Astrocyte (in vitro differentiated cells and primary cell): ENCODE data around the gene P2RY12.

Source experiments
- CTCF ChIP-seq: IDR thresholded peaks from 2 replicates; pipeline ENCODE4 v1.5.1; 2011; ENCODE audit warnings: low read depth, mild to moderate bottlenecking, inconsistent platforms, low read length, moderate library complexity; ENCODE audit not compliant: insufficient read depth
- EZH2 ChIP-seq: IDR thresholded peaks from 2 replicates; pipeline ENCODE4 v1.6.1; 2012; ENCODE audit warnings: mild to moderate bottlenecking, low read length, inconsistent platforms; ENCODE audit not compliant: insufficient read depth

GRCh38 chr3:151386056-151386455 is 1.5 kb upstream of the P2RY12 start:
- TF ChIP-seq CTCF (no peak), EZH2 (no peak)
